22Rv1 (cell line): Measurements from ENCODE around the gene ZNF33B.

Experiments used
- ZFX ChIP-seq: fragments of 450-650 bp; IDR thresholded peaks from 2 replicates; pipeline ENCODE4 v1.6.1; 2017; ENCODE audit warnings: antibody characterized with exemption, borderline replicate concordance
- TF ChIP-seq, protein P1 (sequence below): fragments of 450-650 bp; IDR thresholded peaks from 2 replicates; pipeline ENCODE4 v1.5.1; 2017; ENCODE audit warnings: mild to moderate bottlenecking

DNA sequence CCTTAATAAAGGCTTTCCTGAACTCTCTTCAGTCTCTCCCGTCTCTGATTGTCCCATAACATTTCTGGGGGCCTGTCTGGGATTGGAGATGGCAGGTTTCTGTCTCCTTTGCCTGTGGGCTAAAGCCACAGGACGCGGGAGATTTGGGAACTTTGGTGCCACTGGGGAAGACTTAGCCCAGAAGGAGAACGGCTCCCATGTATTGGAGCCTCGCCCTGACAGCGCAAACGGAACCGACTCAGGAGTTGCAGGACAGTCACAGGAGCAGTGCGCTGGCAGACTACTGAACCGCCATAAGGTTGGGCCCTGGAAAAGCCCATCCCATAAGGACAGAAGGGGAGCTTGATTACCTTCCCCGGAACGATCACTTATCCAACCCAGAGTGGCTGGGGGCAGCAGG is 7.1 kb upstream of the ZNF33B start:
- TF ChIP-seq, protein P1, sequence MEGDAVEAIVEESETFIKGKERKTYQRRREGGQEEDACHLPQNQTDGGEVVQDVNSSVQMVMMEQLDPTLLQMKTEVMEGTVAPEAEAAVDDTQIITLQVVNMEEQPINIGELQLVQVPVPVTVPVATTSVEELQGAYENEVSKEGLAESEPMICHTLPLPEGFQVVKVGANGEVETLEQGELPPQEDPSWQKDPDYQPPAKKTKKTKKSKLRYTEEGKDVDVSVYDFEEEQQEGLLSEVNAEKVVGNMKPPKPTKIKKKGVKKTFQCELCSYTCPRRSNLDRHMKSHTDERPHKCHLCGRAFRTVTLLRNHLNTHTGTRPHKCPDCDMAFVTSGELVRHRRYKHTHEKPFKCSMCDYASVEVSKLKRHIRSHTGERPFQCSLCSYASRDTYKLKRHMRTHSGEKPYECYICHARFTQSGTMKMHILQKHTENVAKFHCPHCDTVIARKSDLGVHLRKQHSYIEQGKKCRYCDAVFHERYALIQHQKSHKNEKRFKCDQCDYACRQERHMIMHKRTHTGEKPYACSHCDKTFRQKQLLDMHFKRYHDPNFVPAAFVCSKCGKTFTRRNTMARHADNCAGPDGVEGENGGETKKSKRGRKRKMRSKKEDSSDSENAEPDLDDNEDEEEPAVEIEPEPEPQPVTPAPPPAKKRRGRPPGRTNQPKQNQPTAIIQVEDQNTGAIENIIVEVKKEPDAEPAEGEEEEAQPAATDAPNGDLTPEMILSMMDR, result no peak
- no peak for TF ChIP-seq ZFX
